Measurements from ENCODE around the gene NCL. TPM values are rescaled to one million over a fixed set of nuclear protein-coding genes. Genes with fewer than 3 reads are reported as not detected.

The NCL gene
- total RNA-seq = 131 and 178 TPM in 2 replicates

GRCh38 chr2:231463698-231464575 lies at the start of gene NCL:
Gene NCL, minus strand, starts transcription at chr2:231464484. Its CDS starts 131 bp downstream, at chr2:231464353.

Other genes with a start within 250 kb of the NCL start
- 1.1 and 1.3 TPM in 2 replicates for gene B3GNT7, start 68.8 kb downstream of the NCL start, total RNA-seq
- gene NMUR1, start 66.0 kb upstream of the NCL start, total RNA-seq = not detected in 2 replicates
- not detected in 2 replicates for gene TEX44, start 128.4 kb upstream of the NCL start, total RNA-seq
- 1,243 and 1,357 TPM in 2 replicates for gene PTMA, start 244.0 kb upstream of the NCL start, total RNA-seq